GM21529 (cell line): ENCODE measurements around the gene OPCML.

Source experiments
- ATAC-seq: cut with Tn5 transposase; IDR thresholded peaks from one replicate; pipeline ENCODE4 v1.9.1; 2021; ENCODE audit not compliant: unreplicated experiment

The OPCML gene

DNA sequence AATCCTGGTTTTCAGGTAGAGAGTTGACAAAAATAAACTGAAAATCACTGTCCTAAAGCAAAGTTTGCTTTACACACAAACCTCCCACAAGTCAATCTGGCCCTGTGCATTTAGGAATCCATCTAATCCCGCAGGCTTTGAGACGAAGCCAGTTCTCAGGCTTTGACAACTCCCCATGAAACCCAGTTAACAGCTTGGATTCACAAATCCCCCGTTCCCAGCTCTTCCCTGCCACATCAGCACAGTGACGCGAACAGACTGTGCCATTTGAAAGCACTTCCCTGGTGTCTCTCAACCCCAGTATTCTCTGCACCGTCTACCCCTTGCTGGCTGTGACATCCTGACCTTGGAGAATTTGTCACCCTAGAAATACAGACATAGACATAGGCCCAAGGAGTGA lies 117.8 kb downstream of the OPCML start:
- no peak for ATAC-seq

- ATAC-seq, result no peak
Measured at GRCh38 chr11:133413703-133414102, 118.6 kb downstream of the OPCML start.

- no peak for ATAC-seq
Measured at GRCh38 chr11:133409799-133410198, 122.5 kb downstream of the OPCML start.

DNA sequence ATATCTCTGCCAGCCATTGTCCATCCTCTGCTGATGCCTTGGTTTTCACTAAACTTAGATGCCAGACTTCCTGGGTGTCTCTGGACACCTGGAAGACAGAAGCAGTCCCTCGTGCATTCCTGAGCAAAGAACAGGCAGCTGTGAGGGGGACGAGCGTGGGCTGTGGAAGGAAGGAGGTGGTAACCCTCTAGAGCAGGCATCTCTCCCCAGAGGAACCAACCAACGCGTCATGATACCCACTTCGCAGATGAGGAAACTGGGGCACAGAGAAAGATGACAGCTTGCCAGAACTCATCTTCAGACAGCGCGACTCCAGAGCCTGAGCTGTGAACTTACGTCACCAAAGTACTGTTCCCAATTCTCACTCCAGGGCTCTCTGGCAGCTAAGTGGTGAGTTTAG lies 123.4 kb downstream of the OPCML start:
- ATAC-seq, result no peak

GRCh38 chr11:133408402-133408801 lies 123.9 kb downstream of the OPCML start:
- ATAC-seq, result no peak

- no peak for ATAC-seq
Measured at GRCh38 chr11:133406489-133406888, 125.8 kb downstream of the OPCML start.

- ATAC-seq, result no peak
Measured at GRCh38 chr11:133403900-133404299, 128.4 kb downstream of the OPCML start.

- ATAC-seq, result no peak
Measured at GRCh38 chr11:133402551-133402950, 129.8 kb downstream of the OPCML start.

GRCh38 chr11:133399855-133400625 lies 132.3 kb downstream of the OPCML start:
- ATAC-seq, result no peak

DNA sequence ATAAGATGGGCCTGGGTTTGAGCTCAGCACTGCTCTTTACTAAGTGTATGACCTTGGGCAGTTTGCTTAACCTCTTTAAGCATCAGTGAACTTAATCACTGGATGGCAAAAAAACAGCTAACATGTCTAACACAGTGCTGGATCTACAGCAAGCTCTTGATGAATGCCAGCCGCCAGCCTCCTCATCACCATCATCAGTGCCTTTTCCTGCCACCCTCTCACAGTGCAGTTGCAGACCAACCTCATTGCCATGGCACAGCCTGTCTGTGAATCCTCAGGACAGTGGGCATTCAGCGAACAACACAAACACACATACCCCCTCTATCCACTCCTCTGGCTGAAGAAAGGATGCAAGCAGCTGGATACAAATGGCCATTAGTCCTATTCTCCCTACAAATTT lies 133.0 kb downstream of the OPCML start:
- ATAC-seq, result no peak

DNA sequence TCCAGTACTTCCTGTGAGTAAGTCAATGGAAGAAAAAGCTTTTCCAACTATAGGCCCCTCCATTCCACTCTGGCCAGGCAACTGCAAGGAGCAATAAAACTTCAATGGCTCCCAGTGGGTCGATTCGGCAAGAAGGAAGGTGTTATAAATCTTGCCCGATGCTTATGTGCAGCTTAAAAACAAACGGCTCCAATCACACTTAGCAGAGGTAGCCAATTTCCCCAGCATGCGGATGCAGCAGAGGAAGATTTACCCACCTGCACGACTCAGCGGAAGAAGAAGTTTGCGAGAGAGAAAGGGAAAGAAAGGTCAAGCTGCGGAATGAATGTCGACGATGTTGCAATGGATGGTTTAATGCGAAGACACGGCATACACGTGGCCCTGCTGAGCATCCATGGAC lies 141.5 kb downstream of the OPCML start:
- no peak for ATAC-seq

DNA sequence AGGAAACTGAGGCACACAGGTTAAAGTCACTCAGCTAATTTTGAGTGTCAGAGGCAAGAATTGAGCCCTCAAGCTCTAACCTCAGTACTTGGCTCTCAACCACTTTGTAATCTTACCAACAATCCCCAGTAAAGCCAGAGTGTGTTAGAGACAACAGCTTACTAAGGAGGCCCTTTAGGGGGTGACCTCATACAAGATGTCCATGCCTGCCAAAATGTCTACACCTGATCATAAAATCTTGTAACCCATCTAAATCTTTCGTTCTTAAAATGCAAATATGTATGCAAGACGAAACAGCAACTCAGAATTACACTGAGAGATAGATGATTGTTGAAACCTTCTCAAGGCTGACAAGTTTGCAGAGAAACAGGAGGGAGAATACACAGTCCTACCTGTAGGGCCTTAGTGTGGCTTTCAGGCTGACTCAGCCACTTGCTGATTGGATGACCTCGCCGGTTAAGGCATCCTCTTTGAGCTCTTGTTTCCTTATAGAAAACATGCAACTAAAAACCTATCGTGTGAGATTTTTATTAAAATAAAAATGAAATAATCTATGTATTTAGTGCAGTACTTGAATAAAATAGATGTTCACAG lies 143.2 kb downstream of the OPCML start:
- no peak for ATAC-seq

GRCh38 chr11:133388260-133388659 lies 144.0 kb downstream of the OPCML start:
- ATAC-seq, result no peak

- no peak for ATAC-seq
Measured at GRCh38 chr11:133386852-133387251, 145.4 kb downstream of the OPCML start.

DNA sequence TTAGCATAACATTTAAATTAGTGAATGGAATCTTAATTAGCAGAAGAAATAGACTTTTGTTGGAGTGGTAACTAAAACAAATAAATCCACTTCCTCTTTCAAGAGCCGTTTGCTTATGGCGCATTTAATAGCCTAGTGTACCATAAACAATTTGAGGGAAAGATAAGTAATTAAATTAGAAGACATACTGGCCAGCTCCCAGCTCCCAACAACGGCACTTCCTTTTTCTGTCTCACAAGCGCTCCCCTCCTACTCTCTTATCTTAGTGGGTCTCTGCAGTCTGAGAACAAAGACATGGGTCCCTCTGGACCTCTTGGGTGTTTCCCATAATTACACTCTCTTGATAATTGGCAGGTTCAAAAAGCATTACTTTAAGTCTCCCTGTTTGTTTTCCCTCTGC lies 146.0 kb downstream of the OPCML start:
- no peak for ATAC-seq

DNA sequence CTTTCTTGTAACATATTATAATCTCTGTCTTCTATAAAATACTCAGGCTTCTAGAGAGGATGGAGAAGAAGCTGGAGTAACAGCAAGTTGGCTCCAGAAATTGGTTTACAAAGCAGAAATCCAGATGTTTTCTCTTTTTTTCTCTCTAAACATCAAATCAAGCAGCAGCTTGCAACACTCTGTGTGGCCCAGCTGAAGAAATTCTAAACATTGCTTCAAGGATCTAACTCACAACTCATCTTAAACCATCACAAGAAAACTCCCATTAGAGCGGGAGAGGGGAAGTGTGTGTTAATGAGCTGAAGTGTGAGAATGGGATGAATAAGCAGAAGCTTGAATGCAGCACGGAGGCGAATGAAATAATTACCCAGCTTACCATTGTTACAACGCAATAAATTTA lies 146.5 kb downstream of the OPCML start:
- no peak for ATAC-seq

DNA sequence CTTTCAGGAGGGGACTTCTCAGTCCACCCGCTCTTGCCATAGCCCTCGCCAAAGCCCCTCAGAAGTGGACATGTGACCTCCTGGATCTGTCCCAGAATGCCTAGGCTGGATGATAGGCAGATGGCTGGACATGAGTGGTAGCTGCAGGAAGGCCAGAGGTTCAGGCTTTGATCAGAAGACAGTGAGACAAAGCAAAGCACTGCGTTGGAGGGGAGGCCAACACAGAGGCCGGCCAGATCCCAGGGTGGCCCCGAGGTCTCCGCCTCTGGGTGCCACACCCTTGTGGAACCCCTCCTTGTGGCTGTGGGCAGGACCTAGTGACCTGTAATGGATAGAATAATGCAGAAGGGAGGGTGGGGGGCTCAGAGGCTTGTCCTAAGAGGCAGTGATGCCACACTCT lies 147.6 kb downstream of the OPCML start:
- no peak for ATAC-seq

DNA sequence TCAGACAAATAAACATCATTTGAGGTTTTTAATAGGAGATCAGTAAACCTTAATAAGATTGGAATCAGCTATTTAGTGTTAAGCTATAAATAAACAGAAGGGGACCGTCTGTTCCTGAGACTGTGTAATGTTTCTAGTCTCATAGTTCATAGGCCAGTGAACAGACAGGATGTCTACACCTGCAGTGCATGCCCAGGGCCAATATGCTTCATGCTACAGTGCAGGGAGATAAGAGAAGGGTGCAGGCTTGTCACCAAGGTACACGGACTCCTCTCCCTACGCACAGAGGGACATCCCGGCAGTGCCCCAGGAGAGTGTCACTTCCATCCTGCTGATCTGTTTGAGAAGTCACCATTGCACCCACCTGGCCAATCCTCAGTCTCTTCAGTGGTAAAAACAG lies 148.6 kb downstream of the OPCML start:
- ATAC-seq, result no peak

DNA sequence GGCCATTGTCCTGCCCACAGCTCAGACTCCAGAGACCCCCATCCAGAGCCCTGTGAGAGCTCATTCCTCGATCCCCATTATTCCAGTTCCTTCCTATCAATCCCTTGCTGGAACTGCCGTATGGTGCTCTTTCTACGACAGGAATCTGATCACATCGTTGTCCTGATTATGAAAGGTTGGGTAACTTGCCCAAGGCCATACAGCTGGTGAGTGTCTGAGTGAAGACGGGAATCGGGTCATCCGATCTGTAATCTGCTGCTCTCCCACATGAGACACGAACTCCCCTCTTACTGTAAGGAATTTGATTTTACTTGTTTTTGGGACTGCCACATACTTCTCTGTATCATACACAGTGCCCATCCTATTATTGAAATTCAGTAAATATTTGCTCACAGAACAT lies 149.1 kb downstream of the OPCML start:
- no peak for ATAC-seq

DNA sequence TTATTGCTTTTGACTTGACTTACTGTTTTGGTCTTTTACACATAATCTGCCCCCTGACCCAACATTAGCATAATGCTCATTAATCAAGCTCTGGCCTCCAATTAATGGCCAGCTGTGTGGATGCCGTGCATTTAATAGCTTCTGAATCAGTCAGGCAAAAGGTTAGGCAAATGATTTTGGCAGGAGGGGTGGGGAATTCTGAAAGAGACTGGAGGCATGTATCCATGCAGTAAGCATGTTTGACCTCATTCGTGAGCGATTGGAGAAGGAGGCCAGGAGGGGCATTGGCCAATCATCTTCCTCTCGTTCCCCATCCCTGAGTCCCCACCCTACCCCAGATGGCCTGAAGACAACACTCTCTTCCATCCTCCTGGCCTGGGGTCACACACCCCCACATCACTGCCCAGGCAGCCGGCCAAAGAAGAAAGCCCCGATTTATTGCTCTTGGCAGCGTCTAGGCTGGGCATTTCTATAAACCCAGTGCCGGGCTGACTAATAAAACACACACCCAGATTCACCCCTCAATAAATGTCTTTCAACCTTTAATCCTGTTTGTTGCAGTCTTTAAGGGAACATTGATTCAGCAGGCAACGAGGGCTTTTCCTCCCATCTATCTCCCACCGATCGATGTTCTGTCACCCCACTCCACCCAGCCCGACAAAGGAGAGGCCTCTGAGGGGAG lies 150.0 kb downstream of the OPCML start:
- ATAC-seq, result no peak

- no peak for ATAC-seq
Measured at GRCh38 chr11:133381761-133382130, 150.6 kb downstream of the OPCML start.

GRCh38 chr11:133366147-133366546 lies 166.2 kb downstream of the OPCML start:
- no peak for ATAC-seq
